C4-2B (cell line): ENCODE results near the gene LEMD1.

Source experiments
- H3K27ac ChIP-seq: fragments of 450-650 bp; 2 replicates; pipeline ENCODE4 v1.5.1; 2017
- CTCF ChIP-seq: fragments of 450-650 bp; conservative IDR thresholded peaks from 2 replicates; pipeline ENCODE4 v1.5.1; 2017; ENCODE audit warnings: mild to moderate bottlenecking
- ZFX ChIP-seq: fragments of 450-650 bp; IDR thresholded peaks from 2 replicates; pipeline ENCODE4 v1.6.1; 2017

Gene LEMD1

GRCh38 chr1:205440476-205441317 is 18.8 kb upstream of the LEMD1 start:
- H3K27ac ChIP-seq, result no peak overlapping the region

DNA sequence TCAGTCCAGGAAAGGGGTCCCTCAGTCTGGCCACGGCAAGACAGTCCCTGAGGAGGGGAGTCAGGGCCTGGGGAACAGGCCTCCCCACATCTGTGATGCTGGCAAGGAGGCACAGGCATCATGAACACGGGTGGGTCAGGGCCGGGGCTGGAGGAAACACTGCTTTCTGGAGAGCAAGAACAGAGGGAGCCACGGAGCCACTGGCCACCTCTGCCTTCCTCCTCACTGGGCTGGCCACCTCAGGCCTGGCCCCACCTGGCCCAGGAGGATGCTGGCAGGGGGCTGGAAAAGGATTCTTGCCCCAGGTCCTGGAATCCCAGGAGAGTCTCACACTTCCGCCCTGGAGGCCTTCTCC is 18.2 kb upstream of the LEMD1 start:
- H3K27ac ChIP-seq, result no peak overlapping the region
- TF ChIP-seq CTCF, result no peak
- no peak for TF ChIP-seq ZFX

More at GRCh38 chr1:205440476-205441317, 18.8 kb upstream of the LEMD1 start:
- TF ChIP-seq CTCF (no peak), ZFX (no peak)

- TF ChIP-seq ZFX (no peak), CTCF (no peak; the same call in 1 of the 2 replicates)
- H3K27ac ChIP-seq, result no peak overlapping the region
These were observed 16.6 kb upstream of the LEMD1 start for GRCh38 chr1:205438213-205439158.

DNA sequence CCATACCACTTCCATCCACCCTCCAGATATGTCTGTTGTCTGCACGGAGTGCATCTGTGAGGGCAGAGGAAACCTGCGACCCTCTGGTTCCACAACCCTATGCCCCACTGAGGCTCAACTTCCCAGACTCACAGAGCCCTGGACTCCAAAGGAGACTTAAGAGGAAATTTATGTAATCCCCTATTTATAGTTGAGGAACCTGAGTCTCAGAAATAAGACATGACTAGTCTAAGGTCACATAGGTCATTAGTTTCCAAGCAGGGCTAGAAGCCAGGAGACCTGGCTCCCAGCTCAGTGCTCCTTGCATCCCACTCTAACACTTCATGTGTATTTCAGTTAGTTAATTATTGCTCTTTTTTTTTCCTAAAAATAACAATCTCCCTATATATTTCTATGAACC is 15.7 kb upstream of the LEMD1 start:
- H3K27ac ChIP-seq, result no peak overlapping the region
- TF ChIP-seq CTCF (no peak), ZFX (no peak)

- TF ChIP-seq CTCF (no peak), ZFX (no peak)
These were observed 15.0 kb upstream of the LEMD1 start for GRCh38 chr1:205436776-205437410.

DNA sequence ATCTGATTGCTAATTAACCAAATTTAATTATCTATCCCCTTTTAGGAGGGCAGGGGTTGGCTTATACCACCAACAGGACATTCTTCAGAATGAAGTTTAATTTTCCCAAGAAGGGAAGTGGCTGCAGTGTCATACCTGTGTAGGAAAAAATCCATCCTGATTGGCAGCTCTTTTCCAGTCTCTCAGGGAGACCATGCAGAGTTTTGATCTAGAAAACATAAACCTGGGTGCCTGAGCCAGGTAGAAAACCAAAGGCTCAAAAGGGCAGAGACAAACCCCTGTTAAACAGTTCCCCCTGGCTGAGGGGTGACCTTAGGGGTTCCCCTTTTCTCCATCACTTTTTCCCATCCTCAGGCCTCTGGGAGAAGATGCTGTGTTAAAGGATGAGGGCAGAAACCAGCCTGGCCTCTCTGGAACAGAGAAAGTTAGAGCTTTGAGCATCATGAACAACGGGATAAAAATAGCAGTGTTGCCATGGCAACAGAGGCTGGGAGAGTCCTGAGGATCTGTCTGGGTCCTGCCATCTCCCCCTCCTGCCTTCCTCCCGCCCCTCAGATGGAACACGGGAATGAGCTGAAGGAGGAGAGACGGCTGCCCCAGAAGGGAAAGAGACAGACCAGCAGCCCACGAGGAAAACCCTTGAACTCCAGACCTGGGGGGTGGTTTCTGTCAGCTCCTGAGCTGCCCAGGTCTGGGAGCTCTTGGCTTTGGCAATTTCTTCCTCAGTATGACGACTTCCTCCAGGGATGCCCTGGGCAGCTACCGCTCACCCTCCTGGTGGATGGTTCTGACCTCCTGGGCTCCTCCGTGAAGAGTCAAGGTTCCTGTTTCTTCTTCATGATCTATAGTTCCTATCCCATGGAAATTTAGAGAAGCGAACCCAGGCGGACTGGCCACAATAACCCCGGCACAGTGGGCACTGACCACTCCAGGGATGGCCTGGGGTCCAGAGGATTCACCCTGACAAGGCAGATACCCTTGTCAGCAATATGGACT is 14.0 kb upstream of the LEMD1 start:
- TF ChIP-seq ZFX (no peak), CTCF (no peak)
- H3K27ac ChIP-seq, result no peak overlapping the region

More at GRCh38 chr1:205436776-205437410, 15.0 kb upstream of the LEMD1 start:
- no peak overlapping the region for H3K27ac ChIP-seq
